GM19238 (cell line): ENCODE results near the gene STRIT1.
"Not testable (repeated sequence)": the region's sequence is repeated elsewhere in the genome, so short reads cannot be mapped to it uniquely, and the experiment has no call there.

ENCODE experiments used
- DNase-seq: peaks from one replicate; pipeline ENCODE4 v3.0.0; 2011; ENCODE audit warnings: low spot score; ENCODE audit not compliant: insufficient read length

Gene STRIT1

GRCh38 chr3:155313916-155314315 is 20.4 kb upstream of the STRIT1 start:
- no peak for DNase-seq

- DNase-seq = no peak
These were observed 19.8 kb upstream of the STRIT1 start for GRCh38 chr3:155313300-155313699.

DNA sequence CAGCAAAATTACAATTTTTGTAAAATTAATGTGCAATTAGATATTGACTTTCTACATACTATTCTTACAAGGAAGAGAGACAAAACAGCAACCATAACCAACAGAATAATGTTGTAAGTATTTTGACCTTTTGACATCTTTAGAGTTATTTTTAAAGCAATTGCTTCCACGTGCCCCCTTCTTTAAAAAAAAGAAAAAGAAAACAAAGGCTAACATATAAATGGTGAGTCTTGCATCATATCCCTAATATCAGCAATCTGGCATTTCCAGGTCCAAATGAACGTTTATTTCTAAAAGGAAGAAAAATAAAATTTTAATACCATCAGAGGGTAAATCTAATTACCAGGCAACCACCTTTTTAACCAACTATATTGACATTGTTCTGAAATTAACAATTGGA is 19.3 kb upstream of the STRIT1 start:
- no peak for DNase-seq

GRCh38 chr3:155309581-155309980 is 16.1 kb upstream of the STRIT1 start:
- no peak for DNase-seq

DNA sequence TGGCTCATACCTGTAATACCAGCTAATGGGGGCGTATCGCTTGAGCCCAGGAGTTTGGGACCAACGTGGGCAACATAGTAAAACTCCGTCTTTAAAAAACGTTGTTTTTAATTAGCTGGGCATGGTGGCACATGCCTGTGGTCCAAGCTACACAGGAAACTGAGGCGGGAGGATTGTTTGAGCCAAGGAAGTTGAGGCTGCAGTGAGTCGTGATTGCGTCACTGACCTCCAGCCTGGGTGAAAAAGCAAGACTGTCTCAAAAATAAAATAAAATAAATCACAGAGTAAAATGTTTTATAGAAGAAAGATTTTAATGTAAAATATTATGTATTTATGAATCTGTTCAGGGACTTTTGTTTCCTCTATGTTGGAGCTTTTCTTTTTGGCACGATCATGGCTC is 15.3 kb upstream of the STRIT1 start:
- no peak for DNase-seq

DNA sequence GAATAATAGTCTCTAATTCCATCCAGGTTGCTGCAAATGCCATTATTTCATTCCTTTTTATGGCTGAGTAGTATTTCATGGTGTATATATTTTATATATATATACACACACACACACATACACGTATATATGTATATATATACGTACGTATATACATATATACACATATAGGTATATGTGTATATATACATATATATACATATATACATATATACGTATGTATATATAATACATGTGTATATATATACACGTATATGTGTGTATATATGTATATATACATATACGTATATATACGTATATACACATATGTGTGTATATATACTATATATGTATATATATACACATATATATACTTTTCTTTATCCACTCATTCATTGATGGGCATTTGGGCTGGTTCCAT is 13.7 kb upstream of the STRIT1 start:
- no peak for DNase-seq

- DNase-seq = no peak
These were observed 10.9 kb upstream of the STRIT1 start for GRCh38 chr3:155304394-155304793.

- no peak for DNase-seq
These were observed 10.1 kb upstream of the STRIT1 start for GRCh38 chr3:155303540-155304097.

DNA sequence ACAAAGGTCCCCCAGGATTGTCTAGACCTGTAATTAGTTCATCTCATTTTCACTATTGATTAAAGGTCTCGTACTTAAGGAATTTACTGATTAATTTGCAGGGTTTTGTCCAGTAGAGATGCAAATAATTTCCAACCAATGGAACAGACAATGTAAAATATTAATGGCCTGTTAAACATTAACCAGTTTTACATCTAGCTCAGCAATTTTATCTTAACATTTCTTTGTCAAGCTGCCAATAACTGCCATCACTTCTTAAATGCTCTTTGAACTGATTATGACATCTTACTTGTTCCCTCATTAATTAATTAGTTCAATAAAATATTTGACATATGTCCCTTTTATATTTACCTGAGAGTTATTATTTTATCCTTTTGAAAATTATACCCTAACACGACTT is 9.4 kb upstream of the STRIT1 start:
- no peak for DNase-seq

GRCh38 chr3:155302481-155302880 is 9.0 kb upstream of the STRIT1 start:
- no peak for DNase-seq

DNA sequence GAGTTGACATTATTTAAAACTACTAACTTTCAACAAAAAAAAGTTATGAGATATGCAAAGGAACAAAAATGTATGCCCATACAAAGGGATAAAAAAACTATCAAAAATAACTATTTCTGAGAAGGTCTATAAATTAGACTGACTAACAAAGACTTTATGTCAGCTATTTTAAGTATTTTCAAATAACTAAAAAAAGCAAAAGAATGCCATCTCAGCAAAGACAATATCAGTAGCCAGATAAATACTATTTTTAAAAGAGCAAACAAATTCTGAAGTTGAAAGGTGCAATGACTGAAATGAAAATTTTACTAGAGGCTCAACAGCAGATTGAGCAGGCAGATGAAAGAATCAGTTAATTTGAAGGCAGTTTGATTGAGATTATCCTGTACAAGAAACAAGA is 3.6 kb upstream of the STRIT1 start:
- DNase-seq = no peak

GRCh38 chr3:155296413-155296812 is 2.9 kb upstream of the STRIT1 start:
- DNase-seq = no peak

- no peak for DNase-seq
These were observed 790 bp downstream of the STRIT1 start for GRCh38 chr3:155292693-155293092.

DNA sequence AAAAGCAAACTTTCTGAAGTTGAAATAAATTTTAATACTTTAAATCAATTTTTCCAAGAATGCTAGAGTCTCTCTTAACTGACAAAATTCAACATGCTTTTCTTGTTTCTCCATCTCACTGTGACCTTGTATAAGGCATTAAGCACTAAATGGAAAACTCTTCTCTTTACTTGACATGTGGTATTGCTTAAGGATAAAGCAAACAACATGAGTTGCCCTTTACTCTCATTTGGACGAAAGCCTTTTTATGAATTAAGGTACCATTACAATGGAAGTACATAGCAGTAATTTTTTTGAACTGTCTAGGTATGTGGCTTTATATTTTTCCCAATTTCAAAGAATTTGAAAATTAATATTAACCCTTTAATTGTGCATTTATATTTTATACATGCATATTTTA is 1.4 kb downstream of the STRIT1 start:
- no peak for DNase-seq

GRCh38 chr3:155286736-155287135 is 6.7 kb downstream of the STRIT1 start:
- no peak for DNase-seq

DNA sequence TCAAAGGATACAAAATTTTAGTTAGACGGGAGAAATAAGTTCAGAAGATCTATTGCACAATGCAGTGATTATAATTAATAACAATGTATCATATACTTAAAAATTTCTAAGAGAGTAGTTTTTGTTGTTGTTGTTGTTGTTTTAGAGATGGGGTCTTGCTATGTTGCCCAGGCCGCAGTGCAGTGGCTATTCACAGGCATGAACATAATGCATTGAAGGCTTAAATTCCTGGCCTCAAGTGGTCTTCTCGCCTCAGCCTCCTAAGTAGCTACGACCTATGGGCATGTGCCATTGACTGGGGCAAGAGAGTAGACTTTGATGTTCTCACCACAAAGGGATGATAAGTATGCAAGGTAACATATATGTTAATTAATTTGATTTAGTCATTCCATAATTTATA is 7.5 kb downstream of the STRIT1 start:
- DNase-seq = no peak

DNA sequence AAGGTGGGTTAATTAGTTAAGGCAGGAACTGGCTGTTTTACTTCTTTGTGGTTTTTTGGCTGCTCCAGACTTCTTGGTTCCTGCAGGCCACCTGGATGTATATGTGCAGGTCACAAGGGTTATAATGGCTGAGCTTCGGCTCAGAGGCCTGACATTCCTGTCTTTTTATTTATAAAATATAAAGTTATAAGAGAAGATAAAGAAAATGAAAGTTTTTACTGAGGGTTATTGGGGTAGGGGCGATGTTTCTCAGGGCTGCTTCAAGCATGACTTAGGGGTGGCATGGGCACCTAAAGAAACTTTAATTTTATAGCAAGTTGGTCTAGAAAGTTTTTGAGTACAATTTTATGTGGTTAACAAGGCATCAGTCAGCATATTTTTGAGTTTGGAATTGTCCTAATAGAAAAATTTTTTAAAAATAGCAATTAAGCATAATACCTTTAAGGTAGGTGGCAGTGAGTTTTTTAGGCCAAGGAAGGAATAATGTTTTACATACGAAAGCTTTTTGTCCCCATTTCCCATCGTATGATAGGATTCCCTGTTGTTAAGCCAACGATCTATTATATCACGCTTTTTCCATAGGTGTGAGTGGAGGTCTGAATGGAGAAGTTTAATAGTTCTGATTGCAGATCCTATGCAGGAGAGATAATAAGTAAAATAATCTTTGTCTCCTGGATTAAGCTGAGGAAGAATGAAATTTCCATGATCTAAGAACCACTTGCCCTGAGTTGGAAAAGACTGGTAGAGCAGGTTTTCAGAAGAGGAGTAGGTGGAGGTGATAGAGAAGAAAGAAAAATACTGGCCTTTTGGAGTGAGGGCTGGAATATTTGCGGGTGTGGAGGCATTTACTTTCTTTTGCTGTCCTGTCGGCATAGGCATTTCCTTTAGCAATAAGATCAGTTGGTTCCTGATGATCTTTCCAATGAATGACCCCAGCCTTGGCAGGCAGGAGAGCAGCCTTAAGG is 10.1 kb downstream of the STRIT1 start:
- DNase-seq = no peak

- no peak for DNase-seq
These were observed 10.9 kb downstream of the STRIT1 start for GRCh38 chr3:155282385-155283091.

DNA sequence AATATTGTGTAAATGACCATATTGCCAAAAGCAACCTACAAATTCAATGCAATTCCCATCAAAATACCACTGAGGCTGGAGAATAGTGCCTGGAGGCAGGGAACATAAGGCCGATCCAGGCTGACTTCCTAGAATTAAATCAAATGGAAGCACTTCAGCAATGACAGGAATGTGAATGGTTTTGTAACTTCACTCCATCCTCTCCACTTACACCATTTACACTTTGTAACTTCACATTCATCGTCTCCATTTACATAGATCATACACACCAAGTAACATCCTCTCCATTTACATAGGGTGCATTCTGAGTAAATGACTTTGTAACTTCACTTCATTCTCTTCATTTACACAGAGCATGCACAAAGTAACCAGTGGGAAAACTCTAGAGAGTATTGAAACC is 11.6 kb downstream of the STRIT1 start:
- no peak for DNase-seq

DNA sequence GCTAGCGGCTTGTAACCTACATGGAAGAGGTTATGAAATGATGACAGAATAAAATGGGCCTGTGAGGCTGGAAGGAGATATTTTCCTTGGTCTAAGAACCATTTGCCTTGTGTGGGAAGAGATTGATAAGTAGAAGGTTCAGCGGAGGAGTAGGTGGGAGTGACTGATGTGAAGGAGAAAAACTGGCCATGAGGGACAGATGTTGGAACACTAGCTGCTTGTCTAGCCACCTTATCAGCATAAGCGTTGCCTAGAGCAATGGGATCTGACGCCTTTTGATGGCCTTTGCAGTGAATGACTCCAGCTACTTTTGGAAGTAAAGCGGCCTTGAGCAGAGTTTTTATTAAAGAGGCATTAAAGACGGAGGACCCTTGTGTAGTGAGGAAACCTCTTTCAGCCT is 17.4 kb downstream of the STRIT1 start:
- not testable (repeated sequence) for DNase-seq

DNA sequence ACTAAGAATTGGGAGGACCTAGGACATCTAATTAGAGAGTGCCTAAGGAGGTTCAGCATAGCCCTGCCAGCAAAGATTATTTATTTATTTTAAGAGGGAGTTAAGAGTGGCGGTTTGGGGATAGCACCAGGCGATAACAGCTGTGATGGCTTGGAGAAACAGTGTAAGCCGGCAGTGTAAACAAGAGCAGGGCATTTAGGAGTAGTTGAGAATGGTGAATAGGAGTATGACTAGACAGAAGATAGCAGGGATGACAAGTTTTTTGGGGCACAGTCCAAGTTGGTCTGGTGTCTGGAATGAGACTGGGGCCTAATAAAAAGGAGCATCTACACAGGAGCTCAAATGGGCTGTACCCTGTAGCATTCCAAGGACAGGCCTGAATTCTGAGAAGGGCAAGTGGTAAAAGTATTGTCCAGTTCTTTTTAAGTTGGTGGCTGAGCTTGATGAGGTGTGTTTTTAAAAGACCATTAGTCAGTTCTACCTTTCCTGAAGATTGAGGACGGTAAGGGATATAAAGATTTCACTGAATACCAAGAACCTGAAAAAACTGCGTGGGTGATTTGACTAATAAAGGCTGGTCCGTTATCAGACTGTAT is 18.2 kb downstream of the STRIT1 start:
- DNase-seq = not testable (repeated sequence)

DNA sequence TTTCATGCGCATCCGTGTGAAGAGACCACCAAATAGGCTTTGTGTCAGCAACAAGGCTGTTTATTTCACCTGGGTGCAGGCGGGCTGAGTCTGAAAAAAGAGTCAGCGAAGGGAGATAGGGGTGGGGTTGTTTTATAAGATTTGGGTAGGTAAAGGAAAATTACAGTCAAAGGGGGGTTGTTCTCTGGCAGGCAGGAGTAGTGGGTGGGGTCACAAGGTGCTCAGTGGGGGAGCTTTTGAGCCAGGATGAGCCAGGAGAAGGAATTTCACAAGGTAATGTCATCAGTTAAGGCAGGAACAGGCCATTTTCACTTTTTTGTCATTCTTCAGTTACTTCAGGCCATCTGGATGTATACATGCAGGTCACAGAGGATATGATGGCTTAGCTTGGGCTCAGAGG is 19.0 kb downstream of the STRIT1 start:
- not testable (repeated sequence) for DNase-seq
